Measurements from ENCODE around the gene SNX18. TPM values are rescaled to one million over a fixed set of nuclear protein-coding genes. Genes with fewer than 3 reads are reported as not detected.

SNX18 gene
- total and polyA plus RNA-seq, 12 donors, result 4.1 to 31.0 (median 19.9) TPM

DNA sequence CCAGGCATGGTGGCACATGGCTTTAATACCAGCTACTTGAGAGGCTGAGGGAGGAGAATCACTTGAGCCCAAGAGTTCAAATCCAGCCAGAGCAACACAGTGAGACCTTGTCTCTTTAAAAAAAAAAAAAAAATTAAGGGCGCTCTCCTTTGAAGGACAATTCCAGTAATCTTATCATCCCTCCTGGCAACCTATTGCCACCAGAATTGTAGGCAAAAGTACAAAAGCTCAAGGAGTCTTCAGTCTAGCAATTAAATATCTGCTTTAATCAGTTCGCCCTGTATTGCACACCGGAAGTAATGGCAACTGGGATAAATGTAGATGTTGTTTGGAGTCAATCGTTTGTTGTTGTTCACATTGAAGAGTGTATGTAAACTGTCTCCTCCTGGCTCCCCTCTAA, 7.7 kb downstream of the SNX18 start:
- H3K27me3 ChIP-seq, result no peaks in the 10 kb centered on the region
- peak overlapping the region in 1 of 10 donors; percentile 8 for H3K4me3 ChIP-seq
- ATAC-seq (no peak), DNase-seq (no peak)
- H3K27ac ChIP-seq, result peak overlapping the region in 8 of 10 donors; percentile 5 to 80 (median 70)
- H3K9me3 ChIP-seq, result no peaks in the 10 kb centered on the region
- WGBS, 2 donors, result 78 to 80% methylated on average over 4 of the region's 4 CpGs
- TF ChIP-seq, protein P1, sequence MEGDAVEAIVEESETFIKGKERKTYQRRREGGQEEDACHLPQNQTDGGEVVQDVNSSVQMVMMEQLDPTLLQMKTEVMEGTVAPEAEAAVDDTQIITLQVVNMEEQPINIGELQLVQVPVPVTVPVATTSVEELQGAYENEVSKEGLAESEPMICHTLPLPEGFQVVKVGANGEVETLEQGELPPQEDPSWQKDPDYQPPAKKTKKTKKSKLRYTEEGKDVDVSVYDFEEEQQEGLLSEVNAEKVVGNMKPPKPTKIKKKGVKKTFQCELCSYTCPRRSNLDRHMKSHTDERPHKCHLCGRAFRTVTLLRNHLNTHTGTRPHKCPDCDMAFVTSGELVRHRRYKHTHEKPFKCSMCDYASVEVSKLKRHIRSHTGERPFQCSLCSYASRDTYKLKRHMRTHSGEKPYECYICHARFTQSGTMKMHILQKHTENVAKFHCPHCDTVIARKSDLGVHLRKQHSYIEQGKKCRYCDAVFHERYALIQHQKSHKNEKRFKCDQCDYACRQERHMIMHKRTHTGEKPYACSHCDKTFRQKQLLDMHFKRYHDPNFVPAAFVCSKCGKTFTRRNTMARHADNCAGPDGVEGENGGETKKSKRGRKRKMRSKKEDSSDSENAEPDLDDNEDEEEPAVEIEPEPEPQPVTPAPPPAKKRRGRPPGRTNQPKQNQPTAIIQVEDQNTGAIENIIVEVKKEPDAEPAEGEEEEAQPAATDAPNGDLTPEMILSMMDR (IDR thresholded peaks at IDR 0.05), result no peak
- intact Hi-C loops (cut with DNase I), result loop anchor here in 2 of 10 donors (5.0 to 10.0 kb wide), 2 partner anchors 132 to 190 kb away; no protein-coding TSS in a partner anchor
- H3K4me1 ChIP-seq, result peaks cover 19 to 97% (median 92%) of the 10 kb centered on the region in 9 donors
- no peaks in the 10 kb centered on the region for H3K36me3 ChIP-seq

DNA sequence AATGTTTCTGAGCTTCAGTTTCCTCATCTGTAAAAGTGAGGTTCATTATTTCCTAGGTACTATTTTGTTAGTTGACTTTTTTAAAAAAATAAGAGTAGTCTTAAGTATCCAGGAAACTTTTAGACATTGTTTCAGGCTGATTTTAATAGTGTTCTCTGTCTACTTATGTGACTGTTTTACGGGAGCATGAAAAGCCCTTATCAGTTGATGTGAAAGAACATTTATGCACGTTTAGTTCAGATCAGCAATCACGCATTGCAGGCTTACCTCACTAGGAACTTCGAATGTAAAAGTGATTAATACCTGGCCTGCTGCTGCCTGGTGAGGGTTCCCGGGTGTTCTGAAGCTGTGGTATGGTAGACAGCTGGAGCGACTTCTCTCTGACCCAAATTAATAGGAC, 8.1 kb downstream of the SNX18 start:
- no peaks in the 10 kb centered on the region for H3K9me3 ChIP-seq
- peaks cover 19 to 100% (median 92%) of the 10 kb centered on the region in 9 donors for H3K4me1 ChIP-seq
- no peaks in the 10 kb centered on the region for H3K36me3 ChIP-seq
- 67 to 80% methylated on average over 6 of the region's 6 CpGs for WGBS, 2 donors
- TF ChIP-seq, protein P1 (IDR thresholded peaks at IDR 0.05), result no peak
- peak overlapping the region in 4 of 10 donors; percentile 5 to 80 (median 73) for H3K27ac ChIP-seq
- H3K4me3 ChIP-seq, result no peak overlapping the region
- ATAC-seq, result no peak
- no peak for DNase-seq
- intact Hi-C loops (cut with DNase I), result loop anchor here in 2 of 10 donors (5.0 to 10.0 kb wide), 2 partner anchors 132 to 189 kb away; no protein-coding TSS in a partner anchor
- H3K27me3 ChIP-seq, result no peaks in the 10 kb centered on the region

DNA sequence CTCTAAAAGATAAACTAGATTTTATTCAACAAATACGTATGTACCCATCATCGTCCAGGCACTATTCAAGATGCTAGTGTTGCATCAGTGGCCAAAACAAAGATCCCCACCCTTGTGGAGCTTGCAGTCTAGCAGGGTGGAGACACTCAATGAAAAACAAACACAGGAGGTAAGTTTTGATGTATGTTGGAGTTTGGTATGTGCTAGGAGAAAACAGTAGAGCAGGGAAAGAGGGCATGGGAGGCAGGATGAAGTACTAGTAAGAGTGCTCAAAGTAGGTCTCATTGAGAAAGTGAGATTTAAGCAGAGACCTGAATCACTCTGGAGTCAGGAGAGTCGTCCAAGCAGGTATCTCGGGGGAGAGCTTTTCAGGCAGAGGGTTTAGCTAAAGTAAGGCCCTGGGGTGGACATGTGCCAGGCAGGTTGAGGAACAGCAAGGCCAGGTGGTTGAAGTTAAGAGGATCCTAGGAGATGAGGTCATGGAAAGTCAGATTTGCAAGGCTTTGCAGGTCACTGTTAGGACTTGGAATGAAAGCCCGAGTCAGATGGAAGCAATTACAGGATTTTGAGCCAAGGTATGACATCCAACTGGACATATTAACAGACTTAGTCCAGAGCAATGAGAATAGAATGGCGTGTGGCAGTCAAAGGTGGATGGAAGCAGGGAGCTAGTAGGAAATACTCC, 9.2 kb downstream of the SNX18 start:
- TF ChIP-seq, protein P1 (IDR thresholded peaks at IDR 0.05), result no peak
- no peaks in the 10 kb centered on the region for H3K27me3 ChIP-seq
- peaks cover 22 to 100% (median 91%) of the 10 kb centered on the region in 9 donors for H3K4me1 ChIP-seq
- no peaks in the 10 kb centered on the region for H3K36me3 ChIP-seq
- intact Hi-C loops (cut with DNase I), result loop anchor here in 2 of 10 donors (5.0 to 10.0 kb wide), 2 partner anchors 131 to 188 kb away; no protein-coding TSS in a partner anchor
- 66 to 77% methylated on average over 6 of the region's 6 CpGs for WGBS, 2 donors
- H3K4me3 ChIP-seq, result no peak overlapping the region
- H3K9me3 ChIP-seq, result no peaks in the 10 kb centered on the region
- H3K27ac ChIP-seq, result peak overlapping the region in 3 of 10 donors; percentile 29 to 75 (median 37)
- DNase-seq, result no peak
- peak in 2 of 8 donors; percentile 21 to 26 for ATAC-seq

DNA sequence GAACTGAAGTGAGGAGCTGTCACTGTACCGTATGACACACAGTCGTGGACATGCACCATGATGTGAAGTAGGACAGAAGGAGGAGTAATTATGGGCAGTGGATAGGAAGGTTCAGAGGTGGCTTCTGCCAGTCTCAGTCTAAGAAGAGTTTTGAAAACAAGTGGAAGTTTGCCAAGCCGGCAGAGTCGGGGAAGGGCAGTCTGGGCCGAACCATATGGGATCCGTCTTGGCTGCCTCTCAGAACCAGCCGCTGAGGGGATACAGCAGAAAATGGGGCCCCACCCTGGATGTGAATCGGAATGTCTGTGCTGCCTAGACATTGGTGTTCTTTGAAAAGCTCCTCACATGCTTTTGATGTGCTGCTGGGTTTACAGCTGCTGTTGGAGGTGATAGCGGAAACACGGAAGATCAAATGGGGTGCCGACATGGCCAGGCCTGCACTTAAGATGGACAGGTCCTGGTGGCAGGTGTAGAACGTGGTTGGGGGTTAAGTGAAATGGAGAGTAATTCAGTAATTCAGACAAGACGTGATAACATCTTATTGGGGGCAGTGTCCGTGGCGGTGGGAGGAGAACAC, 11.2 kb downstream of the SNX18 start:
- peaks cover 20 to 100% (median 91%) of the 10 kb centered on the region in 9 donors for H3K4me1 ChIP-seq
- H3K27ac ChIP-seq, result peak overlapping the region in 4 of 10 donors; percentile 12 to 60 (median 33)
- no peak overlapping the region for H3K4me3 ChIP-seq
- TF ChIP-seq, protein P1 (IDR thresholded peaks at IDR 0.05), result no peak
- DNase-seq, result no peak
- no peaks in the 10 kb centered on the region for H3K9me3 ChIP-seq
- intact Hi-C loops (cut with DNase I), result loop anchor here in 2 of 10 donors (5.0 to 10.0 kb wide), 2 partner anchors 129 to 186 kb away; no protein-coding TSS in a partner anchor
- no peaks in the 10 kb centered on the region for H3K36me3 ChIP-seq
- H3K27me3 ChIP-seq, result no peaks in the 10 kb centered on the region
- ATAC-seq, result peak in 4 of 8 donors; percentile 5 to 48 (median 28)
- WGBS, 2 donors, result 66 to 75% methylated on average over 15 of the region's 15 CpGs
